Stimulated activated CD4-positive, alpha-beta T cell treated with anti-CD3 and anti-CD28 coated beads, TNF-alpha, amount 100 ng/mL, for 48 hours (primary cell): ENCODE data around the gene ZNF835.
"Not testable (repeated sequence)": the region's sequence is repeated elsewhere in the genome, so short reads cannot be mapped to it uniquely, and the experiment has no call there.

Source experiments
- DNase-seq, 3 donors: peaks; one replicate each; pipeline ENCODE4 v3.0.0-alpha.2; 2020; ENCODE audit warnings: low read depth in 3 of 3

ZNF835 gene

GRCh38 chr19:56671613-56671994 lies at the start of gene ZNF835:
TSS of gene ZNF835 (minus strand) at chr19:56671757. CDS start at chr19:56665198, 6,559 bp downstream.
- DNase-seq, result peak; percentile 53 to 75 (median 74)

GRCh38 chr19:56720281-56720680 lies 48.7 kb upstream of the ZNF835 start:
- DNase-seq, result no peak

- DNase-seq, result no peak
These were observed 46.7 kb upstream of the ZNF835 start for GRCh38 chr19:56718231-56718630.

GRCh38 chr19:56712611-56713276 lies 41.2 kb upstream of the ZNF835 start:
- no peak for DNase-seq

- no peak for DNase-seq
These were observed 38.9 kb upstream of the ZNF835 start for GRCh38 chr19:56710437-56710836.

GRCh38 chr19:56707821-56708220 lies 36.3 kb upstream of the ZNF835 start:
- no peak for DNase-seq

- DNase-seq, result no peak
These were observed 34.4 kb upstream of the ZNF835 start for GRCh38 chr19:56705939-56706338.

GRCh38 chr19:56701895-56702294 lies 30.3 kb upstream of the ZNF835 start:
- no peak for DNase-seq

GRCh38 chr19:56699552-56699951 lies 28.0 kb upstream of the ZNF835 start:
- no peak for DNase-seq

- DNase-seq, result no peak
These were observed 20.8 kb upstream of the ZNF835 start for GRCh38 chr19:56692206-56692895.

GRCh38 chr19:56690670-56691069 lies 19.1 kb upstream of the ZNF835 start:
- no peak for DNase-seq

- no peak for DNase-seq
These were observed 17.6 kb upstream of the ZNF835 start for GRCh38 chr19:56689198-56689597.

- no peak for DNase-seq
These were observed 15.5 kb upstream of the ZNF835 start for GRCh38 chr19:56687031-56687430.

GRCh38 chr19:56683116-56683515 lies 11.6 kb upstream of the ZNF835 start:
- DNase-seq, result no peak

GRCh38 chr19:56681702-56682101 lies 10.1 kb upstream of the ZNF835 start:
- no peak for DNase-seq

GRCh38 chr19:56678205-56678604 lies 6.6 kb upstream of the ZNF835 start:
- no peak for DNase-seq

GRCh38 chr19:56672610-56673009 lies 1.1 kb upstream of the ZNF835 start:
- DNase-seq, result not testable (repeated sequence)

- no peak for DNase-seq
These were observed 470 bp downstream of the ZNF835 start for GRCh38 chr19:56670961-56671612.

GRCh38 chr19:56670401-56670960 lies 1.1 kb downstream of the ZNF835 start:
- no peak for DNase-seq

GRCh38 chr19:56668676-56669075 lies 2.9 kb downstream of the ZNF835 start:
- no peak for DNase-seq

- DNase-seq, result no peak
These were observed 4.2 kb downstream of the ZNF835 start for GRCh38 chr19:56667311-56667870.

- no peak for DNase-seq
These were observed 7.0 kb downstream of the ZNF835 start for GRCh38 chr19:56664511-56664910.
